HL-60 (cell line): Measurements from ENCODE around the gene FAM53A.

Source experiments
- CTCF ChIP-seq: IDR thresholded peaks from one replicate; pipeline ENCODE4 v1.5.1; 2011; ENCODE audit warnings: low read length, control low read depth, inconsistent platforms; ENCODE audit not compliant: insufficient read depth
- GABPA ChIP-seq: IDR thresholded peaks from 2 replicates; pipeline ENCODE4 v1.6.1; 2012; ENCODE audit warnings: low read depth
- POLR2AphosphoS5 ChIP-seq: IDR thresholded peaks from 2 replicates; pipeline ENCODE4 v1.6.1; 2012; ENCODE audit warnings: low read depth
- REST ChIP-seq: IDR thresholded peaks from 2 replicates; pipeline ENCODE4 v1.6.1; 2012; ENCODE audit warnings: low read depth; ENCODE audit not compliant: insufficient replicate concordance

- TF ChIP-seq CTCF (peak; percentile 99), REST (no peak), POLR2AphosphoS5 (peak; percentile 44; the same call in 1 of the 2 replicates), GABPA (no peak)
These were observed 42.2 kb upstream of the FAM53A start for GRCh38 chr4:1726146-1726934.
